ENCODE measurements around the gene KRT4.

KRT4 gene

GRCh38 chr12:52846356-52846970, 32.5 kb upstream of the KRT4 start:
- H4K91ac ChIP-seq (ENCODE audit: low read depth, low read length): no peak overlapping the region

DNA sequence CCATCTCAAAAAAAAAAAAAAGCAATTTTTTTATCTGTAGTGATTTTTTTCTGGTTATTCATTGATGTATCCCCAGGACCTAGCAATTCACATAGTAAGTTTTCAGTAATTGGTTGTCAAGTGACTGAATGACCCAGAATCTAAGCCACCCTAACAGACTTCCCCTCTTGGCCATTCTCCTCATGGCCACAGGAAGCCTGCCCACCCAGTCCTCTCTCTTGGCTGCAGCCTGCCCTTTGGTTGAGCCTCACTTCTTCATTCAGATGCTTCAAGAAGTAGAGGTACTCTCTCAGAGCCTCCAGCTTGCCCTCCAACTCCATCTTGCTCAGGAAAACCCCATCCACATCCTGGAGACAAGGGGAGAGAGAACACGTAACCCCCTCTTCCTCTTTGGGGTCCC, 32.0 kb upstream of the KRT4 start:
- no peak overlapping the region for H2BK120ac ChIP-seq (ENCODE audit: insufficient read depth, low read length, poor library complexity)
- H2BK12ac ChIP-seq (ENCODE audit: low read length): no peak overlapping the region
- no peak overlapping the region for H3K4ac ChIP-seq (ENCODE audit: low read depth, low read length)
- H3K79me1 ChIP-seq (ENCODE audit: low read length): no peaks in the 10 kb centered on the region
- H3K4me2 ChIP-seq (ENCODE audit: low read length): no peak overlapping the region
- DNase-seq: peak in 1 of 2 donors; percentile 9
- H3K23ac ChIP-seq (ENCODE audit: low read length): no peak overlapping the region
- no peak overlapping the region for H3K9ac ChIP-seq (ENCODE audit: low read length)
- no peak overlapping the region for H3K18ac ChIP-seq (ENCODE audit: low read length)
- H4K12ac ChIP-seq (ENCODE audit: low read depth, low read length): no peak overlapping the region
- no peaks in the 10 kb centered on the region for H3K79me2 ChIP-seq (ENCODE audit: control insufficient read depth, insufficient read depth, low read length, poor library complexity)
- H4K91ac ChIP-seq (ENCODE audit: low read depth, low read length): no peak overlapping the region
- no peak overlapping the region for H3K4me3 ChIP-seq (ENCODE audit: low read depth, low read length)
- no peaks in the 10 kb centered on the region for H3K27me3 ChIP-seq (ENCODE audit: insufficient read depth, low read length)
- H3K14ac ChIP-seq (ENCODE audit: low read length): no peak overlapping the region
- H3K9me3 ChIP-seq (ENCODE audit: insufficient read depth, low read depth, low read length): peaks cover 3% of the 10 kb centered on the region
- no peak overlapping the region for H4K8ac ChIP-seq (ENCODE audit: low read depth, low read length)
- H3K4me1 ChIP-seq (ENCODE audit: control insufficient read depth in 1 of 2, insufficient read depth in 2 of 2, low read length in 2 of 2): peaks cover 4 to 6% of the 10 kb centered on the region in 2 experiments
- no peaks in the 10 kb centered on the region for H3K36me3 ChIP-seq (ENCODE audit: control insufficient read depth in 1 of 2, insufficient read depth in 2 of 2, low read length in 2 of 2)
- no peak overlapping the region for H2BK5ac ChIP-seq (ENCODE audit: low read depth, low read length, poor library complexity)
- WGBS (ENCODE audit: extremely low coverage, insufficient coverage, insufficient read length): no CpG with 5 or more reads among the region's 1 CpG
- H2AK5ac ChIP-seq (ENCODE audit: low read length): no peak overlapping the region
- no peak overlapping the region for H3K27ac ChIP-seq (ENCODE audit: low read depth, low read length)
- H2AFZ ChIP-seq (ENCODE audit: insufficient read depth, low read length, poor library complexity): no peak overlapping the region

More at GRCh38 chr12:52846356-52846970, 32.5 kb upstream of the KRT4 start:
- H3K14ac ChIP-seq (ENCODE audit: low read length): no peak overlapping the region
- no peak overlapping the region for H3K4ac ChIP-seq (ENCODE audit: low read depth, low read length)
- no peak overlapping the region for H2BK5ac ChIP-seq (ENCODE audit: low read depth, low read length, poor library complexity)
- no peak overlapping the region for H2BK120ac ChIP-seq (ENCODE audit: insufficient read depth, low read length, poor library complexity)
- no peak overlapping the region for H3K9ac ChIP-seq (ENCODE audit: low read length)
- H3K4me3 ChIP-seq (ENCODE audit: low read depth, low read length): no peak overlapping the region
- no peak overlapping the region for H2BK12ac ChIP-seq (ENCODE audit: low read length)
- H4K8ac ChIP-seq (ENCODE audit: low read depth, low read length): no peak overlapping the region
- H3K4me2 ChIP-seq (ENCODE audit: low read length): no peak overlapping the region
- H3K79me2 ChIP-seq (ENCODE audit: control insufficient read depth, insufficient read depth, low read length, poor library complexity): no peaks in the 10 kb centered on the region
- peaks cover 3% of the 10 kb centered on the region for H3K9me3 ChIP-seq (ENCODE audit: insufficient read depth, low read depth, low read length)
- peak; percentile 44 to 68 for DNase-seq
- H4K12ac ChIP-seq (ENCODE audit: low read depth, low read length): no peak overlapping the region
- no peaks in the 10 kb centered on the region for H3K27me3 ChIP-seq (ENCODE audit: insufficient read depth, low read length)
- H2AFZ ChIP-seq (ENCODE audit: insufficient read depth, low read length, poor library complexity): no peak overlapping the region
- no peak overlapping the region for H3K18ac ChIP-seq (ENCODE audit: low read length)
- no peaks in the 10 kb centered on the region for H3K36me3 ChIP-seq (ENCODE audit: control insufficient read depth in 1 of 2, insufficient read depth in 2 of 2, low read length in 2 of 2)
- H3K23ac ChIP-seq (ENCODE audit: low read length): no peak overlapping the region
- no peak overlapping the region for H2AK5ac ChIP-seq (ENCODE audit: low read length)
- no peaks in the 10 kb centered on the region for H3K79me1 ChIP-seq (ENCODE audit: low read length)
- peaks cover 4 to 6% of the 10 kb centered on the region in 2 experiments for H3K4me1 ChIP-seq (ENCODE audit: control insufficient read depth in 1 of 2, insufficient read depth in 2 of 2, low read length in 2 of 2)
- no peak overlapping the region for H3K27ac ChIP-seq (ENCODE audit: low read depth, low read length)
- WGBS (ENCODE audit: extremely low coverage, insufficient coverage, insufficient read length): no CpG with 5 or more reads among the region's 8 CpGs

- H3K14ac ChIP-seq (ENCODE audit: low read length): no peak overlapping the region
- no peaks in the 10 kb centered on the region for H3K79me1 ChIP-seq (ENCODE audit: low read length)
- no peaks in the 10 kb centered on the region for H3K79me2 ChIP-seq (ENCODE audit: control insufficient read depth, insufficient read depth, low read length, poor library complexity)
- H3K4me2 ChIP-seq (ENCODE audit: low read length): no peak overlapping the region
- no peaks in the 10 kb centered on the region for H3K36me3 ChIP-seq (ENCODE audit: control insufficient read depth in 1 of 2, insufficient read depth in 2 of 2, low read length in 2 of 2)
- peaks cover 3% of the 10 kb centered on the region for H3K9me3 ChIP-seq (ENCODE audit: insufficient read depth, low read depth, low read length)
- H3K27ac ChIP-seq (ENCODE audit: low read depth, low read length): no peak overlapping the region
- H2BK12ac ChIP-seq (ENCODE audit: low read length): no peak overlapping the region
- H3K4me3 ChIP-seq (ENCODE audit: low read depth, low read length): no peak overlapping the region
- no peak overlapping the region for H3K4ac ChIP-seq (ENCODE audit: low read depth, low read length)
- peaks cover 4 to 6% of the 10 kb centered on the region in 2 experiments for H3K4me1 ChIP-seq (ENCODE audit: control insufficient read depth in 1 of 2, insufficient read depth in 2 of 2, low read length in 2 of 2)
- no peaks in the 10 kb centered on the region for H3K27me3 ChIP-seq (ENCODE audit: insufficient read depth, low read length)
- peak overlapping the region; percentile 66 for H3K9ac ChIP-seq (ENCODE audit: low read length)
- no peak overlapping the region for H4K8ac ChIP-seq (ENCODE audit: low read depth, low read length)
- H3K18ac ChIP-seq (ENCODE audit: low read length): no peak overlapping the region
- no peak overlapping the region for H4K91ac ChIP-seq (ENCODE audit: low read depth, low read length)
- no peak overlapping the region for H4K12ac ChIP-seq (ENCODE audit: low read depth, low read length)
- no peak overlapping the region for H2AK5ac ChIP-seq (ENCODE audit: low read length)
- H2AFZ ChIP-seq (ENCODE audit: insufficient read depth, low read length, poor library complexity): no peak overlapping the region
- H2BK5ac ChIP-seq (ENCODE audit: low read depth, low read length, poor library complexity): no peak overlapping the region
- no peak overlapping the region for H3K23ac ChIP-seq (ENCODE audit: low read length)
- no CpG with 5 or more reads among the region's 11 CpGs for whole genome bisulfite sequencing (ENCODE audit: extremely low coverage, insufficient coverage, insufficient read length)
- H2BK120ac ChIP-seq (ENCODE audit: insufficient read depth, low read length, poor library complexity): no peak overlapping the region
- DNase-seq: no peak
Measured at GRCh38 chr12:52844386-52844785, 30.5 kb upstream of the KRT4 start.

GRCh38 chr12:52839436-52840105, 25.7 kb upstream of the KRT4 start:
- H3K79me1 ChIP-seq (ENCODE audit: low read length): no peaks in the 10 kb centered on the region
- no peaks in the 10 kb centered on the region for H3K79me2 ChIP-seq (ENCODE audit: control insufficient read depth, insufficient read depth, low read length, poor library complexity)
- no CpG with 5 or more reads among the region's 18 CpGs for WGBS (ENCODE audit: extremely low coverage, insufficient coverage, insufficient read length)
- H4K91ac ChIP-seq (ENCODE audit: low read depth, low read length): no peak overlapping the region
- H4K12ac ChIP-seq (ENCODE audit: low read depth, low read length): no peak overlapping the region
- H3K27me3 ChIP-seq (ENCODE audit: insufficient read depth, low read length): no peaks in the 10 kb centered on the region
- no peak overlapping the region for H3K4me2 ChIP-seq (ENCODE audit: low read length)
- no peak overlapping the region for H4K8ac ChIP-seq (ENCODE audit: low read depth, low read length)
- no peak overlapping the region for H2AFZ ChIP-seq (ENCODE audit: insufficient read depth, low read length, poor library complexity)
- no peak overlapping the region for H3K14ac ChIP-seq (ENCODE audit: low read length)
- peaks cover 4% of the 10 kb centered on the region for H3K9me3 ChIP-seq (ENCODE audit: insufficient read depth, low read depth, low read length)
- H2AK5ac ChIP-seq (ENCODE audit: low read length): no peak overlapping the region
- DNase-seq: no peak
- H2BK120ac ChIP-seq (ENCODE audit: insufficient read depth, low read length, poor library complexity): no peak overlapping the region
- no peak overlapping the region for H3K23ac ChIP-seq (ENCODE audit: low read length)
- no peaks in the 10 kb centered on the region for H3K36me3 ChIP-seq (ENCODE audit: control insufficient read depth in 1 of 2, insufficient read depth in 2 of 2, low read length in 2 of 2)
- H3K4ac ChIP-seq (ENCODE audit: low read depth, low read length): no peak overlapping the region
- H3K18ac ChIP-seq (ENCODE audit: low read length): no peak overlapping the region
- peaks cover 3 to 4% of the 10 kb centered on the region in 2 experiments for H3K4me1 ChIP-seq (ENCODE audit: control insufficient read depth in 1 of 2, insufficient read depth in 2 of 2, low read length in 2 of 2)
- H3K4me3 ChIP-seq (ENCODE audit: low read depth, low read length): no peak overlapping the region
- H2BK5ac ChIP-seq (ENCODE audit: low read depth, low read length, poor library complexity): no peak overlapping the region
- H3K27ac ChIP-seq (ENCODE audit: low read depth, low read length): no peak overlapping the region
- H2BK12ac ChIP-seq (ENCODE audit: low read length): no peak overlapping the region
- H3K9ac ChIP-seq (ENCODE audit: low read length): no peak overlapping the region
